ENCODE measurements around the gene SPIN1. TPM values are rescaled to one million over a fixed set of nuclear protein-coding genes. Genes with fewer than 3 reads are reported as not detected.
A peak's percentile ranks its signal among the peaks of the same experiment; 100 is the strongest.

The SPIN1 gene
- total and polyA plus RNA-seq, 7 experiments from 2014 or later, result 21.7 to 38.4 (median 28.1) TPM

DNA sequence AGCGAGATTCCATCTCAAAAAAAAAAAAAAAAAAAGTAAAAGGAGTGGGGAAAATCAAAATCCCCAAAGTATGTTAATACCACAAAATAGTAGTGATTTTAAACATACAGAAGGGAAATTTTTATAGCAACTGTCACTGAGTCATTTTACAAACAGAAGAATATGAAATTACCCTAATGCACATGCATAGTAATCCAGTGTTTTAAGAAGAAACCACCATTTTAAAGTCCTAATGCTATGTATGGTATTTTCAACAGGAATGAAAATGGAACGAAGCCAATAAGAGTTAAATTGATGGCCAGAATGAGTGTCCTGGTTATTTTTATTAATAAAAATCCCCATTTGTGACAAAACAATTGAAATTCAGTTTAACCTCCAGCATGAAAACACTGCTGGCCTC, 120.1 kb downstream of the SPIN1 start:
- Mint-ChIP-seq H3K36me3 (no peaks in the 10 kb centered on the region), H3K9me3 (peaks cover 0 to 5% (median 0%) of the 10 kb centered on the region in 11 donors), H3K27me3 (peaks cover 0 to 13% (median 6%) of the 10 kb centered on the region in 5 donors), H3K27ac (no peak overlapping the region), H3K4me3 (no peak overlapping the region), H3K4me1 (peaks cover 0 to 1% (median 0%) of the 10 kb centered on the region in 7 donors)
- intact Hi-C loops (cut with micrococcal nuclease), result no loop called here
- H3K27me3 ChIP-seq (ENCODE audit: control insufficient read depth in 2 of 2, insufficient read depth in 2 of 2, low read length in 2 of 2), result no peaks in the 10 kb centered on the region
- no peak for ATAC-seq
- ChIA-PET POLR2A (no interaction called here), CTCF (no interaction called here)
- no peak for DNase-seq
- H3K9me3 ChIP-seq (ENCODE audit: control insufficient read depth in 2 of 3, low read length in 3 of 3), result no peaks in the 10 kb centered on the region
- H3K4me3 ChIP-seq (ENCODE audit: low read length), result no peak overlapping the region
- H3K36me3 ChIP-seq (ENCODE audit: control insufficient read depth in 2 of 3, insufficient read depth in 3 of 3, low read length in 3 of 3), result no peaks in the 10 kb centered on the region
- no peak overlapping the region for H3K27ac ChIP-seq (ENCODE audit: low read depth, low read length)
- H3K4me1 ChIP-seq (ENCODE audit: control insufficient read depth in 2 of 2, insufficient read depth in 2 of 2, low read length in 2 of 2), result no peaks in the 10 kb centered on the region

DNA sequence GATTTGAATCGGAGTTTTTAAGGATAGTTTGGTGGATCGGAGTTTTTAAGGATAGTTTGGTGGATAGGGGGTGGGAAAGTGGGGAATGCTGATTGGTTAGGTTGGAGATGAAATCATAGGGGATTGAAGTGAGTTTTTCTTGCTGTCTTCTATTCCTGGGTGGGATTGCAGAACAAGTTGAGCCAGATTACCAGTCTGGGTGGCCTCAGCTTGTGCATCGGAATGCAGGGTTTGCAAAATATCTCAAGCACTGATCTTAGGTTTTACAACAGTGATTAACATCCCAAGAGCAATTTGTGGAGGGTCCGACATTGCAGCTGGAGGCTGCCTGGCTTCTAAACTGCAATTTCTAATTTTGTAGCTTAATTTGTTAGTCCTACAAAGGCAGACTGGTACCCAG, 123.7 kb downstream of the SPIN1 start:
- intact Hi-C loops (cut with micrococcal nuclease), result no loop called here
- Histone ChIP-seq H3K9me3 (ENCODE audit: control insufficient read depth in 2 of 3, low read length in 3 of 3) (no peaks in the 10 kb centered on the region), H3K36me3 (ENCODE audit: control insufficient read depth in 2 of 3, insufficient read depth in 3 of 3, low read length in 3 of 3) (no peaks in the 10 kb centered on the region), H3K27ac (ENCODE audit: low read depth, low read length) (no peak overlapping the region), H3K4me3 (ENCODE audit: low read length) (no peak overlapping the region), H3K27me3 (ENCODE audit: control insufficient read depth in 2 of 2, insufficient read depth in 2 of 2, low read length in 2 of 2) (no peaks in the 10 kb centered on the region), H3K4me1 (ENCODE audit: control insufficient read depth in 2 of 2, insufficient read depth in 2 of 2, low read length in 2 of 2) (no peaks in the 10 kb centered on the region)
- H3K4me3 Mint-ChIP-seq, result no peak overlapping the region
- POLR2A ChIA-PET, result no interaction called here
- CTCF ChIA-PET, result no interaction called here
- H3K9me3 Mint-ChIP-seq, result peaks cover 0 to 21% (median 4%) of the 10 kb centered on the region in 11 donors
- H3K36me3 Mint-ChIP-seq, result no peaks in the 10 kb centered on the region
- peaks cover 0 to 2% (median 0%) of the 10 kb centered on the region in 7 donors for H3K4me1 Mint-ChIP-seq
- H3K27ac Mint-ChIP-seq, result no peak overlapping the region
- no peak for DNase-seq
- ATAC-seq, result no peak
- peaks cover 0 to 9% (median 0%) of the 10 kb centered on the region in 5 donors for H3K27me3 Mint-ChIP-seq

DNA sequence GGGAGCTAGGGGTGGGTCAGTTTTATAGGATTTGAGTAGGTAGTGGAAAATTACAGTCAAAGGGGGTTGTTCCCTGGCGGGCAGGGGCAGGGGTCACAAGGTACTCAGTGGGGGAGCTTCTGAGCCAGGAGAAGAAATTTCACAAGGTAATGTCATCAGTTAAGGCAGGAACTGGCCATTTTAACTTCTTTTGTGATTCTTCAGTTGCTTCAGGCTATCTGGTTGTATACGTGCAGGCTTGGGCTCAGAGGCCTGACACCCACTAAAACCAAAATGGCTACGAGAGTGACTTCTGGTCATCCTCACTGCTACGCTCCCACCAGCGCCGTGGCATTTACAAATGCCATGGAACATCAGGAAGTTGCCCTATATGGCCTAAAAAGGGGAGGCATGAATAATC, 126.0 kb downstream of the SPIN1 start:
- intact Hi-C loops (cut with micrococcal nuclease), result no loop called here
- H3K27me3 Mint-ChIP-seq, result peaks cover 0 to 9% (median 0%) of the 10 kb centered on the region in 5 donors
- ChIA-PET CTCF (no interaction called here), POLR2A (no interaction called here)
- no peak overlapping the region for H3K27ac Mint-ChIP-seq
- Histone ChIP-seq H3K4me3 (ENCODE audit: low read length) (no peak overlapping the region), H3K27me3 (ENCODE audit: control insufficient read depth in 2 of 2, insufficient read depth in 2 of 2, low read length in 2 of 2) (no peaks in the 10 kb centered on the region), H3K4me1 (ENCODE audit: control insufficient read depth in 2 of 2, insufficient read depth in 2 of 2, low read length in 2 of 2) (no peaks in the 10 kb centered on the region), H3K36me3 (ENCODE audit: control insufficient read depth in 2 of 3, insufficient read depth in 3 of 3, low read length in 3 of 3) (no peaks in the 10 kb centered on the region), H3K9me3 (ENCODE audit: control insufficient read depth in 2 of 3, low read length in 3 of 3) (no peaks in the 10 kb centered on the region), H3K27ac (ENCODE audit: low read depth, low read length) (no peak overlapping the region)
- no peak overlapping the region for H3K4me3 Mint-ChIP-seq
- ATAC-seq (no peak), DNase-seq (no peak)
- H3K9me3 Mint-ChIP-seq, result peaks cover 0 to 21% (median 7%) of the 10 kb centered on the region in 11 donors
- H3K4me1 Mint-ChIP-seq, result peaks cover 0 to 2% (median 0%) of the 10 kb centered on the region in 7 donors
- H3K36me3 Mint-ChIP-seq, result no peaks in the 10 kb centered on the region

DNA sequence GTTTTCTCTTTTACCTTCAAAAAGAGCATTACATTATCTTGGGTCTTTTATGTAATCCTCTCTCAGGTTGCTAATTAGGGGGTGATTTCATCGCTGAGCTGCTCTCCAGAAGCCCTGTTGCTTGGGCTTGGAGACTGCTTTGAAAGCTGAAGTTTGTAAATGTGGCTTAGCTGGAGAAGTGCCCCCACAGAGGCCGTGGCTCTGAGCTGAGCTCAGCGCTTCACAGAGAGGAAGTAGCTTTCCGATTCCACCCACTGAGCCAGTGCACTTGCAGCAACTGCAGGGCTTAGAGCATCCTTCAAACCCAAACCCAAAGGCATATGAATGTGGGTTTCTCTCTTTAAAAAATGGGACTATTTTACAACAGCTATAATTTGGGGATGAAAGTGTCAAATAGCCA, 133.1 kb downstream of the SPIN1 start:
- H3K27ac Mint-ChIP-seq, result no peak overlapping the region
- peaks cover 0 to 13% (median under 1%) of the 10 kb centered on the region in 5 donors for H3K27me3 Mint-ChIP-seq
- ChIA-PET POLR2A (no interaction called here), CTCF (no interaction called here)
- H3K27ac ChIP-seq (ENCODE audit: low read depth, low read length), result no peak overlapping the region
- no peak overlapping the region for H3K4me3 ChIP-seq (ENCODE audit: low read length)
- ATAC-seq (no peak), DNase-seq (no peak)
- peaks cover 0 to 4% (median 0%) of the 10 kb centered on the region in 11 donors for H3K9me3 Mint-ChIP-seq
- no peaks in the 10 kb centered on the region for H3K4me1 ChIP-seq (ENCODE audit: control insufficient read depth in 2 of 2, insufficient read depth in 2 of 2, low read length in 2 of 2)
- intact Hi-C loops (cut with micrococcal nuclease), result no loop called here
- H3K27me3 ChIP-seq (ENCODE audit: control insufficient read depth in 2 of 2, insufficient read depth in 2 of 2, low read length in 2 of 2), result no peaks in the 10 kb centered on the region
- no peak overlapping the region for H3K4me3 Mint-ChIP-seq
- H3K4me1 Mint-ChIP-seq, result peaks cover 0 to 2% (median 0%) of the 10 kb centered on the region in 7 donors
- H3K9me3 ChIP-seq (ENCODE audit: control insufficient read depth in 2 of 3, low read length in 3 of 3), result no peaks in the 10 kb centered on the region
- H3K36me3 ChIP-seq (ENCODE audit: control insufficient read depth in 2 of 3, insufficient read depth in 3 of 3, low read length in 3 of 3), result no peaks in the 10 kb centered on the region
- no peaks in the 10 kb centered on the region for H3K36me3 Mint-ChIP-seq

DNA sequence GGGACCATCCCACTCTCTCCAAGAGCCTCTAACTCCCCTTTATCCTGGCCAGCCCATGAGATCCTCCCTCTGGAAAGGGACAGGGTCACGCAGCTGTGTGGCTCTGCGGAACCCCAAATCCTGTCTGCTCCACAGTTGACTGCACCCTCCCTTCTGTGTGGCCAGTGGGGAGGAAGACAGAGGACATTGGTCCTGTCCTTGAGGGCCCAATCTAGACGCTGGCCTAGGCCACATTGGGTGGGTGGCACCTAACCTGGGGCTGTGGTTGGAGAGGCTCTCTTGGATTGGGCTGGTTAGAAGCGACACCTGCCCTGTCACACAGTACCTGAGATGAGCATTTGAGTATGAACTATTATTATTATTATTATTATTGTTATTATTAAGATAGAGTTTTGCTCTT, 134.1 kb downstream of the SPIN1 start:
- peaks cover 0 to 13% (median 4%) of the 10 kb centered on the region in 5 donors for H3K27me3 Mint-ChIP-seq
- ATAC-seq, result no peak
- CTCF ChIA-PET, result no interaction called here
- no peak overlapping the region for H3K4me3 ChIP-seq (ENCODE audit: low read length)
- peaks cover 0 to 2% (median 0%) of the 10 kb centered on the region in 7 donors for H3K4me1 Mint-ChIP-seq
- H3K4me3 Mint-ChIP-seq, result no peak overlapping the region
- no peaks in the 10 kb centered on the region for H3K27me3 ChIP-seq (ENCODE audit: control insufficient read depth in 2 of 2, insufficient read depth in 2 of 2, low read length in 2 of 2)
- H3K4me1 ChIP-seq (ENCODE audit: control insufficient read depth in 2 of 2, insufficient read depth in 2 of 2, low read length in 2 of 2), result no peaks in the 10 kb centered on the region
- no peaks in the 10 kb centered on the region for H3K36me3 ChIP-seq (ENCODE audit: control insufficient read depth in 2 of 3, insufficient read depth in 3 of 3, low read length in 3 of 3)
- H3K36me3 Mint-ChIP-seq, result no peaks in the 10 kb centered on the region
- H3K27ac Mint-ChIP-seq, result no peak overlapping the region
- no peak for DNase-seq
- POLR2A ChIA-PET, result no interaction called here
- H3K27ac ChIP-seq (ENCODE audit: low read depth, low read length), result no peak overlapping the region
- no peaks in the 10 kb centered on the region for H3K9me3 ChIP-seq (ENCODE audit: control insufficient read depth in 2 of 3, low read length in 3 of 3)
- peaks cover 0 to 2% (median 0%) of the 10 kb centered on the region in 11 donors for H3K9me3 Mint-ChIP-seq
- intact Hi-C loops (cut with micrococcal nuclease), result no loop called here

DNA sequence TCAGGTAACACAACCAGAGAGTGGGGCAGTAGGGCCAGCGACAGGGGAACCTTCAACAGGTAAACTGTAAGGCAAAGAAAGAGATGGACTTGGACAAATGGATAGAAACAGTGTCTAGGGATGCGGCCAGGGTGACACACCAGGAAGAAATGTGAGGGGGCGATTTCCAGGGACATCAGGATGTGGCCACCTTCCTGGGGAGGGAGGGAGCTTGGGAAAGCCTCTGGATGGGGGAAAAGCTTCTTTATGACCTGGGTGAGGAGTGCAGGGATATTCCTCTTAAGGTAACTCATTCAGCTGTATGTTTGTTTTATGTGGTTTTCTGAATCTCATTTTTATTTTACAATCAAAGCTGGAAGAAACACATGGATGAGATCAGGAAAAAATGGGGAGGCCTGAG, 134.8 kb downstream of the SPIN1 start:
- H3K36me3 Mint-ChIP-seq, result no peaks in the 10 kb centered on the region
- intact Hi-C loops (cut with micrococcal nuclease), result no loop called here
- CTCF ChIA-PET, result no interaction called here
- H3K27me3 Mint-ChIP-seq, result peaks cover 0 to 13% (median 4%) of the 10 kb centered on the region in 5 donors
- Histone ChIP-seq H3K36me3 (ENCODE audit: control insufficient read depth in 2 of 3, insufficient read depth in 3 of 3, low read length in 3 of 3) (no peaks in the 10 kb centered on the region), H3K27ac (ENCODE audit: low read depth, low read length) (no peak overlapping the region), H3K4me1 (ENCODE audit: control insufficient read depth in 2 of 2, insufficient read depth in 2 of 2, low read length in 2 of 2) (no peaks in the 10 kb centered on the region), H3K9me3 (ENCODE audit: control insufficient read depth in 2 of 3, low read length in 3 of 3) (no peaks in the 10 kb centered on the region), H3K27me3 (ENCODE audit: control insufficient read depth in 2 of 2, insufficient read depth in 2 of 2, low read length in 2 of 2) (no peaks in the 10 kb centered on the region), H3K4me3 (ENCODE audit: low read length) (no peak overlapping the region)
- ATAC-seq (no peak), DNase-seq (no peak)
- H3K4me3 Mint-ChIP-seq, result no peak overlapping the region
- no peaks in the 10 kb centered on the region for H3K9me3 Mint-ChIP-seq
- H3K27ac Mint-ChIP-seq, result peak overlapping the region in 1 of 9 donors; percentile 16
- peaks cover 0 to 2% (median 0%) of the 10 kb centered on the region in 7 donors for H3K4me1 Mint-ChIP-seq
- POLR2A ChIA-PET, result no interaction called here

DNA sequence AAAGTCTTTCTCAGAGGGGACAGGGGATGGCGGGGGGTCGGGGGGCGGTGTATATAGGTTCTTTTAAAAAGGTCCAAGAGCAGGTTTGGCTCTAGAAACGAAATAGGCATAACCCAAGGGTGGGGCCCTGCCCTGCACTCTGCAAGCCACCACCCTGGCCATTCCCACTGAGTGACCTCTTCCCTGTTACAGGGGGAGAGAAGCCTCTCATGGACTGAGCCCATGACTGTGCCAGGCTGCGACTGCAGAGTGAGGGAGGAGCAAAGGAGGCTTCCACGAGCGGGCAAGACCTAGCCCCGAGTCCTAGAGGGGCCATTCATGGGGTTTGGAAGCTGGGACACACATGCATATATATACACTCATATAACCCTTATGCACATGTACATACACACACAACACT, 136.7 kb downstream of the SPIN1 start:
- Mint-ChIP-seq H3K27me3 (peaks cover 0 to 22% (median 1%) of the 10 kb centered on the region in 5 donors), H3K4me3 (no peak overlapping the region), H3K27ac (no peak overlapping the region), H3K9me3 (no peaks in the 10 kb centered on the region), H3K36me3 (no peaks in the 10 kb centered on the region), H3K4me1 (peaks cover 0 to 2% (median 0%) of the 10 kb centered on the region in 7 donors)
- Histone ChIP-seq H3K4me3 (ENCODE audit: low read length) (no peak overlapping the region), H3K27me3 (ENCODE audit: control insufficient read depth in 2 of 2, insufficient read depth in 2 of 2, low read length in 2 of 2) (no peaks in the 10 kb centered on the region), H3K36me3 (ENCODE audit: control insufficient read depth in 2 of 3, insufficient read depth in 3 of 3, low read length in 3 of 3) (no peaks in the 10 kb centered on the region), H3K9me3 (ENCODE audit: control insufficient read depth in 2 of 3, low read length in 3 of 3) (no peaks in the 10 kb centered on the region), H3K4me1 (ENCODE audit: control insufficient read depth in 2 of 2, insufficient read depth in 2 of 2, low read length in 2 of 2) (no peaks in the 10 kb centered on the region), H3K27ac (ENCODE audit: low read depth, low read length) (no peak overlapping the region)
- intact Hi-C loops (cut with micrococcal nuclease), result no loop called here
- ChIA-PET CTCF (no interaction called here), POLR2A (no interaction called here)
- no peak for ATAC-seq
- no peak for DNase-seq
